ENCODE data around the gene SPEF1. TPM values are rescaled to one million over a fixed set of nuclear protein-coding genes. Genes with fewer than 3 reads are reported as not detected.

Gene SPEF1
- total and polyA plus RNA-seq, 2 of the 13 experiments (the other 11 are each of a cell fraction or from before 2014, with no cell fraction given): 0.11 to 0.27 TPM

GRCh38 chr20:3818155-3819151 is 37.2 kb upstream of the SPEF1 start:
- POLR2A ChIA-PET: interaction anchor here (0.6 to 4.8 kb wide), 20 partner anchors 9 to 1151 kb away, joined by 3 to 134 read pairs (median 4); partner anchors contain the start of genes ADISSP, CDC25B, CENPB and MAVS
- WGBS (ENCODE audit: low lambda C conversion rate): 43% methylated on average over 8 of the region's 8 CpGs
- Histone ChIP-seq H2AFZ (ENCODE audit: low read length) (peak overlapping the region; percentile 70), H3K9ac (ENCODE audit: insufficient read depth, low read depth, low read length) (peak overlapping the region; percentile 55), H4K20me1 (ENCODE audit: insufficient read depth, low read length) (no peaks in the 10 kb centered on the region), H3K27ac (ENCODE audit: extremely low read length, insufficient read depth, low read length) (peak overlapping the region; percentile 96), H3K4me2 (ENCODE audit: low read depth, low read length) (peak overlapping the region; percentile 87), H3K27me3 (ENCODE audit: control insufficient read depth in 1 of 2, insufficient read depth in 2 of 2, low read length in 2 of 2) (peaks cover 3 to 10% of the 10 kb centered on the region in 2 experiments; a peak in 3 of 5 replicates), H3K79me2 (ENCODE audit: insufficient read depth, low read length) (peaks cover 12% of the 10 kb centered on the region), H3K9me3 (ENCODE audit: low read length) (no peaks in the 10 kb centered on the region), H3K36me3 (replicated peaks in 1 of 2; ENCODE audit: control insufficient read depth in 1 of 2, insufficient read depth in 2 of 2, low read length in 2 of 2) (peaks cover 3 to 10% of the 10 kb centered on the region in 2 experiments), H3K4me3 (replicated peaks in 1 of 3; ENCODE audit: insufficient read depth in 1 of 3, low read depth in 2 of 3, low read length in 3 of 3) (peak overlapping the region in 2 of 3 experiments; percentile 0 to 61; a peak in 4 of 6 replicates), H3K4me1 (ENCODE audit: insufficient read depth, low read length) (peaks cover 37% of the 10 kb centered on the region)
- BruUV-seq (replicated peaks): no TSS peak
- CTCF ChIA-PET (ENCODE audit: low intra/inter-chr PET ratio, low total read pairs): interaction anchor here (0.7 to 4.6 kb wide), 6 partner anchors 23 to 69 kb away, joined by 3 to 119 read pairs (median 6); partner anchors contain the start of genes CDC25B, CENPB and SPEF1
- FAIRE-seq (peak; percentile 92), ATAC-seq (peak; percentile 89), DNase-seq (ENCODE audit: low spot score) (peak; percentile 95)
- intact Hi-C loops (cut with micrococcal nuclease; ENCODE audit: unreplicated experiment) (loop anchor here (1.0 to 2.0 kb wide), 2 partner anchors 31 to 66 kb away; no protein-coding TSS in a partner anchor), in situ Hi-C loops (cut with HindIII; ENCODE audit: extremely low pct_ligation_motif_present, low pct_unique_long_range_greater_than_20kb) (loop anchor here (5.0 kb wide), 1 partner anchor 36 kb away; the partner anchor contains the start of gene SPEF1)
- no peak for TF ChIP-seq ETS1 (CRISPR knock-in tag; IDR thresholded peaks at IDR 0.05)
- TF ChIP-seq STAT5B (CRISPR knock-in tag; IDR thresholded peaks at IDR 0.05): 0 out of 2 replicates have a peak, but pooled peaks have one; percentile 7
- TF ChIP-seq SKI (IDR thresholded peaks at IDR 0.05; ENCODE audit: partially characterized antibody): peak; percentile 46
- TF ChIP-seq TCF12 (IDR thresholded peaks at IDR 0.05): no peak
- TF ChIP-seq TCF12 (CRISPR knock-in tag; IDR thresholded peaks at IDR 0.05): no peak; the same call in 1 of the 2 replicates
- TF ChIP-seq SATB2 (CRISPR knock-in tag; IDR thresholded peaks at IDR 0.05): no peak
- TF ChIP-seq ZNF275 (CRISPR knock-in tag; IDR thresholded peaks at IDR 0.05; ENCODE audit: borderline replicate concordance): no peak; the same call in 1 of the 2 replicates
- no peak for TF ChIP-seq ZNF18 (CRISPR knock-in tag; IDR thresholded peaks at IDR 0.05; ENCODE audit: insufficient replicate concordance)
- no peak for TF ChIP-seq NFIC (IDR thresholded peaks at IDR 0.05; ENCODE audit: low read length)
- 0 out of 2 replicates have a peak, but pooled peaks have one; percentile 25 for TF ChIP-seq CREM (IDR thresholded peaks at IDR 0.05)
- no peak for TF ChIP-seq CREM (CRISPR knock-in tag; IDR thresholded peaks at IDR 0.05)
- peak; percentile 80 for TF ChIP-seq ZMYM3 (CRISPR knock-in tag; IDR thresholded peaks at IDR 0.05)
- TF ChIP-seq DRAP1 (CRISPR knock-in tag; IDR thresholded peaks at IDR 0.05): peak; percentile 70
- TF ChIP-seq ZNF333 (CRISPR knock-in tag; IDR thresholded peaks at IDR 0.05; ENCODE audit: borderline replicate concordance): no peak
- TF ChIP-seq ZBTB7B (CRISPR knock-in tag; IDR thresholded peaks at IDR 0.05): peak; percentile 91
- TF ChIP-seq ZNF607 (CRISPR knock-in tag; IDR thresholded peaks at IDR 0.05; ENCODE audit: borderline replicate concordance): peak; percentile 85
- TF ChIP-seq ADNP (CRISPR knock-in tag; IDR thresholded peaks at IDR 0.05): no peak; the same call in 1 of the 2 replicates
